ENCODE measurements around the gene GLUD2. TPM values are rescaled to one million over a fixed set of nuclear protein-coding genes. Genes with fewer than 3 reads are reported as not detected.

GLUD2 gene
- polyA plus RNA-seq, 3 donors: 4.2 to 6.4 (median 6.1) TPM

- no peak for DNase-seq
Measured at GRCh38 chrX:121084903-121085611, 37.6 kb downstream of the GLUD2 start.

GRCh38 chrX:121085612-121086010 lies 38.2 kb downstream of the GLUD2 start:
- DNase-seq: no peak

- no peak for DNase-seq
Measured at GRCh38 chrX:121093011-121093410, 45.6 kb downstream of the GLUD2 start.

Other genes with a start within 250 kb of the GLUD2 start
- gene CT47B1, start 171.7 kb upstream of the GLUD2 start, polyA plus RNA-seq (ENCODE audit: insufficient read length in 3 of 3): not detected
- gene CT47A11, start 110.5 kb upstream of the GLUD2 start, polyA plus RNA-seq (ENCODE audit: insufficient read length in 3 of 3): not detected
- not detected for gene CT47A10, start 105.6 kb upstream of the GLUD2 start, polyA plus RNA-seq (ENCODE audit: insufficient read length in 3 of 3)
- not detected for gene CT47A9, start 100.7 kb upstream of the GLUD2 start, polyA plus RNA-seq (ENCODE audit: insufficient read length in 3 of 3)
- gene CT47A8, start 95.9 kb upstream of the GLUD2 start, polyA plus RNA-seq (ENCODE audit: insufficient read length in 3 of 3): not detected
- not detected for gene CT47A7, start 91.0 kb upstream of the GLUD2 start, polyA plus RNA-seq (ENCODE audit: insufficient read length in 3 of 3)
- gene CT47A6, start 86.1 kb upstream of the GLUD2 start, polyA plus RNA-seq (ENCODE audit: insufficient read length in 3 of 3): not detected
- gene CT47A5, start 81.3 kb upstream of the GLUD2 start, polyA plus RNA-seq (ENCODE audit: insufficient read length in 3 of 3): not detected
- gene CT47A4, start 76.4 kb upstream of the GLUD2 start, polyA plus RNA-seq (ENCODE audit: insufficient read length in 3 of 3): not detected
- not detected for gene CT47A3, start 71.5 kb upstream of the GLUD2 start, polyA plus RNA-seq (ENCODE audit: insufficient read length in 3 of 3)
- not detected for gene CT47A2, start 66.7 kb upstream of the GLUD2 start, polyA plus RNA-seq (ENCODE audit: insufficient read length in 3 of 3)
- not detected for gene CT47A1, start 61.9 kb upstream of the GLUD2 start, polyA plus RNA-seq (ENCODE audit: insufficient read length in 3 of 3)

Measured in renal pelvis (tissue), 4 donors.